ENCODE data around the gene KIF21B. TPM values are rescaled to one million over a fixed set of nuclear protein-coding genes. Genes with fewer than 3 reads are reported as not detected.

The KIF21B gene
- polyA plus RNA-seq, 2 donors = 0.28 to 0.71 TPM

DNA sequence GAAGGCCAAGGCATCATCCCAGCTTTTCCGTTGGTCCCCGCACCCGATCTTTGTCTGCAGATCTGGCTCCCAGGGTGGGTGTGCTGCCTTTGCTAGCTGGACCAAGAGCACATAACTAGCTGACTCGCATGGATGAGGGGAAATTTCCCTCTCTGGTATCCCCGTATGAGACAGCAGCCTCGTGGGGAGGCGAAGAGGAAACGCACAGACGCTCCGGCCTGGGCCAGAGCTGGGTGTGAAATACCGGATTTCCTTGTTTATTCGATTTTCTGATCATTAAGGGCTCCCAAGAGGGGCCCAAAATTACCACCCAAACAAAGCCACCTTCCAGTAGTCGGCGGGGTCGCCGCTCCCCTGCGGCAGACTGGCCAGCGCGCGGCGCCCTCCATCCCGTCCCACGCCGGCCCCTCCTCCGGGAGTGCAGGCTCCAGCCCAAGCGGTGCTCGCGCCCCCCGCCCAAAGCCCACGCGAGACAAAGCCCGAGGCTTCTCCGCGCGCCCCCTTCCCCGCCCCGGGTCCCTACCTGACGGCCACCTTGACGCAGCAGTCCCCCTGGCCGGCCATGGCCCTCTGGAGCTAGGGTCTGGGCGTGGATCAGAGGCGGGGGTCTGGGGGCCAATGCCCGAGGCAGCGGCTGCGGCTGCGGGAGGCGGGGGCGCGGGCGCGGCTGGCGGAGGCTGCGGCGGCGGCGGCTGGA lies 546 bp downstream of the KIF21B start:
- no peaks in the 10 kb centered on the region for H3K27me3 ChIP-seq (ENCODE audit: control insufficient read depth in 1 of 2, insufficient read depth in 2 of 2, low read length in 2 of 2)
- H3K4me1 ChIP-seq (ENCODE audit: control insufficient read depth in 2 of 2, insufficient read depth in 2 of 2, low read length in 1 of 2) = peaks cover 0 to 11% of the 10 kb centered on the region in 2 donors
- 7 to 8% methylated on average over 46 to 56 of the region's 56 CpGs for WGBS, 2 donors
- no peaks in the 10 kb centered on the region for H3K36me3 ChIP-seq (ENCODE audit: control insufficient read depth in 2 of 2, insufficient read depth in 2 of 2, low read length in 1 of 2)
- H3K4me3 ChIP-seq (ENCODE audit: low read depth in 1 of 2, low read length in 2 of 2) = peak overlapping the region; percentile 45 to 50
- no peaks in the 10 kb centered on the region for H3K9me3 ChIP-seq (ENCODE audit: control insufficient read depth in 2 of 2, insufficient read depth in 1 of 2, low read depth in 1 of 2, low read length in 1 of 2)
- peak overlapping the region; percentile 4 to 50 for H3K27ac ChIP-seq (ENCODE audit: low read depth in 2 of 2, low read length in 1 of 2)

DNA sequence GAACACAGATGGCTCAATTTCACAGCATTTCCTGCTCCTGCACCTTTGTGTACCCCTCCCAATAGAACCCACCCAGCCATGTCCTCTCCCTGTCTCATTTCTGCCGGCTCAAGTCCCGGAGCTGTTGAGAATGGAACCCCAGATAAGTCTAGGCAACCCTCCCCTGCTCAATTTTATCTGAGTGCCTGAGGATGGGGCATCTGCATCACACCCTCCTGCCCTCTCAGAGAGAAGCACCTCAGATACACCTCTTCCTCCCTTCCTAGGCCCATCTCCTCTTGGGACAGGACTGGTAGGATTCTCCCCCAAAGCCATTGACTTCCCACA lies 1.1 kb downstream of the KIF21B start:
- Histone ChIP-seq H3K9me3 (ENCODE audit: control insufficient read depth in 2 of 2, insufficient read depth in 1 of 2, low read depth in 1 of 2, low read length in 1 of 2) (no peaks in the 10 kb centered on the region), H3K36me3 (ENCODE audit: control insufficient read depth in 2 of 2, insufficient read depth in 2 of 2, low read length in 1 of 2) (no peaks in the 10 kb centered on the region), H3K27me3 (ENCODE audit: control insufficient read depth in 1 of 2, insufficient read depth in 2 of 2, low read length in 2 of 2) (no peaks in the 10 kb centered on the region), H3K27ac (ENCODE audit: low read depth in 2 of 2, low read length in 1 of 2) (peak overlapping the region; percentile 4 to 50), H3K4me3 (ENCODE audit: low read depth in 1 of 2, low read length in 2 of 2) (peak overlapping the region; percentile 45 to 50), H3K4me1 (ENCODE audit: control insufficient read depth in 2 of 2, insufficient read depth in 2 of 2, low read length in 1 of 2) (peaks cover 0 to 14% of the 10 kb centered on the region in 2 donors)
- WGBS, 2 donors = 69 to 70% methylated on average over 2 of the region's 2 CpGs

DNA sequence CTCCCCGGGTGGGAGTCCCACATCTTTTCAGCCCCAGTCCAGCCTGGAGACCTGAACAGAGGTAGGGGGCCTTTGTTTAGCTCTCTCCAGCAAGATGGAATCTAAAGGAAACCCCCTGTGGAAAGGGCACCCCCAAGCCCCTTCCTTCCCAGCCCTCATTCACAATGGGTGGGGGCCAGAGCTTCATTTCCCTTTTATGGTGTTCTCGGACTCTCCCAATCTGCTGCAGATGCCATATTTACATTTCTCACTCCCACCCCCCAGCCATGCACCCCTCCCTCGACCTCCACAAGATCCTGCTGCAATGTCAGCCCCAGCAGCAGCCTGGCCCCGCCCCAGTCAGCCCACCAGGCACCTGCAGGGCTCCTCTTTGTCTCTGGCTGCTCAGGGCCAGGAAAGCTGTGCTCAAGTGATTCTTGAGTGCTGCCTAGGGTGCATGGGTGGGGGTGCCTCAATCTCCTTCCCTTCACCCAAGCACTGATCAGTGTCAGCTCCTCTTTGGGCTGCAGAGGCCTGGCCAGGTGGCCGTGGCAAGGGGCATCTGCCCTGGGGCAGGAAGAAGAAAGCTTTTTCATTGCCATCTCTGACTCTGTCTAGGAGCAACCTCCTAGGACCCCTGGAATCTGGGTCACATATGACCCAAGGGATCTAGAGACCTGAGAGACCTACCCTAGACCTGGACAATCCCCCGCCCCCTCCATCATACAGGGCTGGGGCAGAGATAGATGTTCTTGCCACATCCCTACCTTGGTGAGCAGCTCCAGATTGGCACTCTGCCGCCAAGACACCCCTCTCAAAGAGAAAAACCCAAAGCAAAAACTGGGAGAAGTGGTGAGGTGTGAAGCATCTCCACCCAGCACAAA lies 1.7 kb downstream of the KIF21B start:
- Histone ChIP-seq H3K27me3 (ENCODE audit: control insufficient read depth in 1 of 2, insufficient read depth in 2 of 2, low read length in 2 of 2) (no peaks in the 10 kb centered on the region), H3K4me3 (ENCODE audit: low read depth in 1 of 2, low read length in 2 of 2) (no peak overlapping the region), H3K27ac (ENCODE audit: low read depth in 2 of 2, low read length in 1 of 2) (no peak overlapping the region), H3K9me3 (ENCODE audit: control insufficient read depth in 2 of 2, insufficient read depth in 1 of 2, low read depth in 1 of 2, low read length in 1 of 2) (no peaks in the 10 kb centered on the region), H3K4me1 (ENCODE audit: control insufficient read depth in 2 of 2, insufficient read depth in 2 of 2, low read length in 1 of 2) (peaks cover 0 to 18% of the 10 kb centered on the region in 2 donors), H3K36me3 (ENCODE audit: control insufficient read depth in 2 of 2, insufficient read depth in 2 of 2, low read length in 1 of 2) (no peaks in the 10 kb centered on the region)
- 79 to 82% methylated on average over 7 of the region's 7 CpGs for WGBS, 2 donors

GRCh38 chr1:201020721-201021629 lies 2.5 kb downstream of the KIF21B start:
- Histone ChIP-seq H3K27me3 (ENCODE audit: control insufficient read depth in 1 of 2, insufficient read depth in 2 of 2, low read length in 2 of 2) (no peaks in the 10 kb centered on the region), H3K9me3 (ENCODE audit: control insufficient read depth in 2 of 2, insufficient read depth in 1 of 2, low read depth in 1 of 2, low read length in 1 of 2) (no peaks in the 10 kb centered on the region), H3K4me3 (ENCODE audit: low read depth in 1 of 2, low read length in 2 of 2) (no peak overlapping the region), H3K4me1 (ENCODE audit: control insufficient read depth in 2 of 2, insufficient read depth in 2 of 2, low read length in 1 of 2) (peaks cover 0 to 18% of the 10 kb centered on the region in 2 donors), H3K27ac (ENCODE audit: low read depth in 2 of 2, low read length in 1 of 2) (peak overlapping the region in 1 of 2 donors; percentile 26), H3K36me3 (ENCODE audit: control insufficient read depth in 2 of 2, insufficient read depth in 2 of 2, low read length in 1 of 2) (no peaks in the 10 kb centered on the region)
- WGBS, 2 donors = 64 to 66% methylated on average over 11 of the region's 11 CpGs

- 47 to 52% methylated on average over 4 of the region's 4 CpGs for WGBS, 2 donors
- H3K4me1 ChIP-seq (ENCODE audit: control insufficient read depth in 2 of 2, insufficient read depth in 2 of 2, low read length in 1 of 2) = peaks cover 0 to 18% of the 10 kb centered on the region in 2 donors
- H3K27me3 ChIP-seq (ENCODE audit: control insufficient read depth in 1 of 2, insufficient read depth in 2 of 2, low read length in 2 of 2) = no peaks in the 10 kb centered on the region
- H3K9me3 ChIP-seq (ENCODE audit: control insufficient read depth in 2 of 2, insufficient read depth in 1 of 2, low read depth in 1 of 2, low read length in 1 of 2) = no peaks in the 10 kb centered on the region
- H3K27ac ChIP-seq (ENCODE audit: low read depth in 2 of 2, low read length in 1 of 2) = peak overlapping the region; percentile 26 to 29
- H3K36me3 ChIP-seq (ENCODE audit: control insufficient read depth in 2 of 2, insufficient read depth in 2 of 2, low read length in 1 of 2) = no peaks in the 10 kb centered on the region
- H3K4me3 ChIP-seq (ENCODE audit: low read depth in 1 of 2, low read length in 2 of 2) = no peak overlapping the region
These were observed 3.4 kb downstream of the KIF21B start for GRCh38 chr1:201020040-201020591.

GRCh38 chr1:201019321-201019977 lies 4.1 kb downstream of the KIF21B start:
- Histone ChIP-seq H3K4me1 (ENCODE audit: control insufficient read depth in 2 of 2, insufficient read depth in 2 of 2, low read length in 1 of 2) (peaks cover 0 to 18% of the 10 kb centered on the region in 2 donors), H3K27me3 (ENCODE audit: control insufficient read depth in 1 of 2, insufficient read depth in 2 of 2, low read length in 2 of 2) (no peaks in the 10 kb centered on the region), H3K27ac (ENCODE audit: low read depth in 2 of 2, low read length in 1 of 2) (peak overlapping the region; percentile 26 to 29), H3K36me3 (ENCODE audit: control insufficient read depth in 2 of 2, insufficient read depth in 2 of 2, low read length in 1 of 2) (no peaks in the 10 kb centered on the region), H3K4me3 (ENCODE audit: low read depth in 1 of 2, low read length in 2 of 2) (no peak overlapping the region), H3K9me3 (ENCODE audit: control insufficient read depth in 2 of 2, insufficient read depth in 1 of 2, low read depth in 1 of 2, low read length in 1 of 2) (no peaks in the 10 kb centered on the region)
- 58 to 64% methylated on average over 5 of the region's 5 CpGs for WGBS, 2 donors

DNA sequence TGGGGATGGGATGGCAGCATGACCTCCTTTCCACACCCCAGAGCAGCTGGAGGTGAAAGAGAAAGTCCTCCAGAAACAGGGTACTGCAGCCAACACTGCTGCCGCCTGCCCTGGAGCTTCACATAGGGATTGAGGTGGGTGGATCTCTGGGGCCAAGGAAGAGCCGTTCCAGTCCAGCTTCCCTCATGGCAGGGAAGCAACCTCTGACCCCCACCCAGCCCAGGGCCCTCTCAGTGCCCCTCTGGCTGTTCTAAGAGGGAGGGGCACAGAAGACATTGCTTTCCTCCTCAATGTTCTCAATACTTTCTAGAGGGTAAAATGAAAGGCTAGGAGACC lies 5.7 kb downstream of the KIF21B start:
- Histone ChIP-seq H3K27me3 (ENCODE audit: control insufficient read depth in 1 of 2, insufficient read depth in 2 of 2, low read length in 2 of 2) (no peaks in the 10 kb centered on the region), H3K4me3 (ENCODE audit: low read depth in 1 of 2, low read length in 2 of 2) (no peak overlapping the region), H3K4me1 (ENCODE audit: control insufficient read depth in 2 of 2, insufficient read depth in 2 of 2, low read length in 1 of 2) (peaks cover 0 to 15% of the 10 kb centered on the region in 2 donors)

GRCh38 chr1:201016943-201017827 lies 6.3 kb downstream of the KIF21B start:
- H3K9me3 ChIP-seq (ENCODE audit: control insufficient read depth in 2 of 2, insufficient read depth in 1 of 2, low read depth in 1 of 2, low read length in 1 of 2) = no peaks in the 10 kb centered on the region
- H3K4me1 ChIP-seq (ENCODE audit: control insufficient read depth in 2 of 2, insufficient read depth in 2 of 2, low read length in 1 of 2) = peaks cover 0 to 15% of the 10 kb centered on the region in 2 donors
- 80 to 87% methylated on average over 9 of the region's 9 CpGs for WGBS, 2 donors
- no peaks in the 10 kb centered on the region for H3K36me3 ChIP-seq (ENCODE audit: control insufficient read depth in 2 of 2, insufficient read depth in 2 of 2, low read length in 1 of 2)
- no peak overlapping the region for H3K4me3 ChIP-seq (ENCODE audit: low read depth in 1 of 2, low read length in 2 of 2)
- H3K27ac ChIP-seq (ENCODE audit: low read depth in 2 of 2, low read length in 1 of 2) = no peak overlapping the region
- no peaks in the 10 kb centered on the region for H3K27me3 ChIP-seq (ENCODE audit: control insufficient read depth in 1 of 2, insufficient read depth in 2 of 2, low read length in 2 of 2)

More for the DNA sequence above, 5.7 kb downstream of the KIF21B start:
- Histone ChIP-seq H3K36me3 (ENCODE audit: control insufficient read depth in 2 of 2, insufficient read depth in 2 of 2, low read length in 1 of 2) (no peaks in the 10 kb centered on the region), H3K27ac (ENCODE audit: low read depth in 2 of 2, low read length in 1 of 2) (no peak overlapping the region), H3K9me3 (ENCODE audit: control insufficient read depth in 2 of 2, insufficient read depth in 1 of 2, low read depth in 1 of 2, low read length in 1 of 2) (no peaks in the 10 kb centered on the region)
- 57 to 59% methylated on average over 2 of the region's 2 CpGs for WGBS, 2 donors
